Measurements from ENCODE around the gene DDIT3. TPM values are rescaled to one million over a fixed set of nuclear protein-coding genes. Genes with fewer than 3 reads are reported as not detected.

DDIT3 gene
- total RNA-seq, 1 experiment from 2014 or later: 84.7 TPM

- Histone ChIP-seq H3K4me2 (ENCODE audit: low read length) (no peak overlapping the region), H3K4me1 (ENCODE audit: control insufficient read depth in 1 of 2, insufficient read depth in 2 of 2, low read length in 2 of 2) (0 out of 4 replicates have a peak, but pooled peaks cover 0 to 4% of the 10 kb centered on the region in 2 experiments), H3K9me3 (ENCODE audit: control insufficient read depth in 1 of 2, insufficient read depth in 1 of 2, low read depth in 1 of 2, low read length in 2 of 2) (no peaks in the 10 kb centered on the region), H3K4me3 (replicated peaks in 1 of 2; ENCODE audit: low read depth in 1 of 2, low read length in 2 of 2) (no peak overlapping the region), H3K27me3 (ENCODE audit: insufficient read depth, low read length) (peaks cover 34% of the 10 kb centered on the region), H3K79me2 (ENCODE audit: insufficient read depth, low read length) (no peaks in the 10 kb centered on the region), H3K27ac (ENCODE audit: low read depth, low read length) (no peak overlapping the region), H4K20me1 (ENCODE audit: insufficient read depth) (no peaks in the 10 kb centered on the region), H3K9ac (ENCODE audit: low read length) (no peak overlapping the region), H3K36me3 (ENCODE audit: control insufficient read depth in 1 of 2, insufficient read depth in 2 of 2, low read length in 2 of 2) (no peaks in the 10 kb centered on the region), H3K9me2 (ENCODE audit: insufficient read depth) (no peaks in the 10 kb centered on the region), H2AFZ (ENCODE audit: low read depth, low read length, poor library complexity, severe bottlenecking) (no peak overlapping the region)
- POLR2A ChIA-PET: no interaction called here
- intact Hi-C loops (cut with micrococcal nuclease): no loop called here
- DNase-seq (ENCODE audit: low read depth, low spot score) (no peak), ATAC-seq (no peak)
- BruUV-seq (replicated peaks): no TSS peak
- RAD21 ChIA-PET (ENCODE audit: low non-redundant PET in 1 of 2, low total read pairs in 2 of 2, uncharacterized antibody in 2 of 2, unreplicated experiment in 2 of 2): no interaction called here
- CTCF ChIA-PET: no interaction called here
- TF ChIP-seq CEBPB (IDR thresholded peaks at IDR 0.05; ENCODE audit: low read depth) (no peak), MAX (IDR thresholded peaks at IDR 0.05) (no peak), SRF (IDR thresholded peaks at IDR 0.05; ENCODE audit: low read depth) (no peak), ZFX (IDR thresholded peaks at IDR 0.05) (no peak), EGR1 (IDR thresholded peaks at IDR 0.05; ENCODE audit: low read depth) (no peak), CTCF (IDR thresholded peaks at IDR 0.05 in 2 of 3, conservative IDR thresholded peaks at IDR 0.05 in 1 of 3; ENCODE audit: borderline replicate concordance in 1 of 3, insufficient read depth in 1 of 3, low read depth in 2 of 3, low read length in 2 of 3) (no peak), FOSL1 (IDR thresholded peaks at IDR 0.05; ENCODE audit: low read depth) (no peak), CBX3 (IDR thresholded peaks at IDR 0.05; ENCODE audit: low read depth) (no peak), ZNF274 (IDR thresholded peaks at IDR 0.05; ENCODE audit: low read depth, low read length) (no peak)
Measured at GRCh38 chr12:57472391-57472790, 47.9 kb downstream of the DDIT3 start.

- intact Hi-C loops (cut with micrococcal nuclease): no loop called here
- H3K9me2 ChIP-seq (ENCODE audit: insufficient read depth): no peaks in the 10 kb centered on the region
- no peaks in the 10 kb centered on the region for H3K36me3 ChIP-seq (ENCODE audit: control insufficient read depth in 1 of 2, insufficient read depth in 2 of 2, low read length in 2 of 2)
- ATAC-seq (no peak), DNase-seq (ENCODE audit: low read depth, low spot score) (no peak)
- H3K79me2 ChIP-seq (ENCODE audit: insufficient read depth, low read length): no peaks in the 10 kb centered on the region
- H3K9ac ChIP-seq (ENCODE audit: low read length): no peak overlapping the region
- no peaks in the 10 kb centered on the region for H4K20me1 ChIP-seq (ENCODE audit: insufficient read depth)
- ChIA-PET CTCF (interaction anchor here (0.7 kb wide), 1 partner anchor 8 kb away, joined by 3 read pairs; no protein-coding TSS in a partner anchor), POLR2A (no interaction called here), RAD21 (ENCODE audit: low non-redundant PET in 1 of 2, low total read pairs in 2 of 2, uncharacterized antibody in 2 of 2, unreplicated experiment in 2 of 2) (no interaction called here)
- no peak overlapping the region for H3K4me2 ChIP-seq (ENCODE audit: low read length)
- no peaks in the 10 kb centered on the region for H3K4me1 ChIP-seq (ENCODE audit: control insufficient read depth in 1 of 2, insufficient read depth in 2 of 2, low read length in 2 of 2)
- no peak overlapping the region for H3K4me3 ChIP-seq (replicated peaks in 1 of 2; ENCODE audit: low read depth in 1 of 2, low read length in 2 of 2)
- no TSS peak for BruUV-seq (replicated peaks)
- H2AFZ ChIP-seq (ENCODE audit: low read depth, low read length, poor library complexity, severe bottlenecking): no peak overlapping the region
- H3K27me3 ChIP-seq (ENCODE audit: insufficient read depth, low read length): peaks cover 38% of the 10 kb centered on the region
- H3K9me3 ChIP-seq (ENCODE audit: control insufficient read depth in 1 of 2, insufficient read depth in 1 of 2, low read depth in 1 of 2, low read length in 2 of 2): no peaks in the 10 kb centered on the region
- H3K27ac ChIP-seq (ENCODE audit: low read depth, low read length): no peak overlapping the region
- no peak for TF ChIP-seq ATF3 (IDR thresholded peaks at IDR 0.05)
- no peak for TF ChIP-seq ZNF274 (IDR thresholded peaks at IDR 0.05; ENCODE audit: low read depth, low read length)
- TF ChIP-seq CEBPB (IDR thresholded peaks at IDR 0.05; ENCODE audit: low read depth): no peak
- no peak for TF ChIP-seq YY1 (IDR thresholded peaks at IDR 0.05; ENCODE audit: extremely low read depth, insufficient replicate concordance, low read depth, low read length)
- no peak for TF ChIP-seq EZH2 (IDR thresholded peaks at IDR 0.05)
- no peak for TF ChIP-seq ZBTB33 (IDR thresholded peaks at IDR 0.05; ENCODE audit: extremely low read depth, insufficient replicate concordance, low read length)
- TF ChIP-seq EZH2phosphoT487 (IDR thresholded peaks at IDR 0.05; ENCODE audit: borderline replicate concordance): no peak
- no peak for TF ChIP-seq POLR2A (IDR thresholded peaks at IDR 0.05; ENCODE audit: borderline replicate concordance, extremely low read depth, insufficient read depth, insufficient read length)
Measured at GRCh38 chr12:57471661-57472060, 48.7 kb downstream of the DDIT3 start.

Measured in HCT116 (cell line).